Measurements from ENCODE around the gene CA10. TPM values are rescaled to one million over a fixed set of nuclear protein-coding genes. Genes with fewer than 3 reads are reported as not detected.

The CA10 gene
- total and polyA plus RNA-seq, 2 experiments from 2014 or later = 0.33 TPM; not detected in 1

GRCh38 chr17:51709694-51710633, 448.6 kb downstream of the CA10 start:
- TF ChIP-seq EZH2 (IDR thresholded peaks at IDR 0.05; ENCODE audit: borderline replicate concordance) (no peak), CTCF (IDR thresholded peaks at IDR 0.05; ENCODE audit: poor library complexity) (no peak), EZH2phosphoT487 (IDR thresholded peaks at IDR 0.05; ENCODE audit: low read depth, severe bottlenecking, unreplicated experiment) (no peak)
- no peak overlapping the region for H3K27ac ChIP-seq
- no peaks in the 10 kb centered on the region for H3K4me1 ChIP-seq (ENCODE audit: insufficient read depth)
- H4K20me1 ChIP-seq (ENCODE audit: insufficient read depth, poor library complexity, severe bottlenecking) = no peaks in the 10 kb centered on the region
- H3K9me2 ChIP-seq (replicated peaks; ENCODE audit: insufficient read depth) = no peaks in the 10 kb centered on the region
- 81% methylated on average over 7 of the region's 7 CpGs for WGBS (ENCODE audit: low lambda C conversion rate, missing lambda C conversion rate)
- no peak for DNase-seq (ENCODE audit: low spot score)
- H3K27me3 ChIP-seq = no peaks in the 10 kb centered on the region
- H3K4me3 ChIP-seq = no peak overlapping the region
- H3K9me3 ChIP-seq (ENCODE audit: low read depth) = no peaks in the 10 kb centered on the region
- no peak overlapping the region for H2AFZ ChIP-seq
- H3K4me2 ChIP-seq = no peak overlapping the region
- no peaks in the 10 kb centered on the region for H3K36me3 ChIP-seq (replicated peaks; ENCODE audit: insufficient read depth, low read depth)
- H3K79me2 ChIP-seq = no peaks in the 10 kb centered on the region

GRCh38 chr17:51707216-51707615, 451.3 kb downstream of the CA10 start:
- no peak for TF ChIP-seq EZH2phosphoT487 (IDR thresholded peaks at IDR 0.05; ENCODE audit: low read depth, severe bottlenecking, unreplicated experiment)
- no peak for TF ChIP-seq CTCF (IDR thresholded peaks at IDR 0.05; ENCODE audit: poor library complexity)
- TF ChIP-seq EZH2 (IDR thresholded peaks at IDR 0.05; ENCODE audit: borderline replicate concordance) = no peak
- 74% methylated on average over 2 of the region's 2 CpGs for WGBS (ENCODE audit: low lambda C conversion rate, missing lambda C conversion rate)
- H3K4me3 ChIP-seq = no peak overlapping the region
- H3K4me2 ChIP-seq = no peak overlapping the region
- H3K36me3 ChIP-seq (replicated peaks; ENCODE audit: insufficient read depth, low read depth) = no peaks in the 10 kb centered on the region
- H3K27ac ChIP-seq = no peak overlapping the region
- no peaks in the 10 kb centered on the region for H3K27me3 ChIP-seq
- no peak overlapping the region for H2AFZ ChIP-seq
- no peak for DNase-seq (ENCODE audit: low spot score)
- no peaks in the 10 kb centered on the region for H3K4me1 ChIP-seq (ENCODE audit: insufficient read depth)
- H3K79me2 ChIP-seq = no peaks in the 10 kb centered on the region
- H3K9me3 ChIP-seq (ENCODE audit: low read depth) = no peaks in the 10 kb centered on the region
- no peaks in the 10 kb centered on the region for H3K9me2 ChIP-seq (replicated peaks; ENCODE audit: insufficient read depth)
- H4K20me1 ChIP-seq (ENCODE audit: insufficient read depth, poor library complexity, severe bottlenecking) = no peaks in the 10 kb centered on the region

- TF ChIP-seq EZH2phosphoT487 (IDR thresholded peaks at IDR 0.05; ENCODE audit: low read depth, severe bottlenecking, unreplicated experiment) = no peak
- TF ChIP-seq CTCF (IDR thresholded peaks at IDR 0.05; ENCODE audit: poor library complexity) = no peak
- no peak for TF ChIP-seq EZH2 (IDR thresholded peaks at IDR 0.05; ENCODE audit: borderline replicate concordance)
- WGBS (ENCODE audit: low lambda C conversion rate, missing lambda C conversion rate) = 73% methylated on average over 1 of the region's 1 CpG
- Histone ChIP-seq H4K20me1 (ENCODE audit: insufficient read depth, poor library complexity, severe bottlenecking) (no peaks in the 10 kb centered on the region), H3K4me2 (no peak overlapping the region), H2AFZ (no peak overlapping the region), H3K9me2 (replicated peaks; ENCODE audit: insufficient read depth) (no peaks in the 10 kb centered on the region), H3K27me3 (no peaks in the 10 kb centered on the region), H3K27ac (no peak overlapping the region), H3K36me3 (replicated peaks; ENCODE audit: insufficient read depth, low read depth) (no peaks in the 10 kb centered on the region), H3K9me3 (ENCODE audit: low read depth) (no peaks in the 10 kb centered on the region), H3K4me1 (ENCODE audit: insufficient read depth) (no peaks in the 10 kb centered on the region), H3K79me2 (no peaks in the 10 kb centered on the region), H3K4me3 (no peak overlapping the region)
- DNase-seq (ENCODE audit: low spot score) = no peak
Measured at GRCh38 chr17:51706093-51706492, 452.4 kb downstream of the CA10 start.
